ENCODE results near the gene ABHD13.

ABHD13 gene

DNA sequence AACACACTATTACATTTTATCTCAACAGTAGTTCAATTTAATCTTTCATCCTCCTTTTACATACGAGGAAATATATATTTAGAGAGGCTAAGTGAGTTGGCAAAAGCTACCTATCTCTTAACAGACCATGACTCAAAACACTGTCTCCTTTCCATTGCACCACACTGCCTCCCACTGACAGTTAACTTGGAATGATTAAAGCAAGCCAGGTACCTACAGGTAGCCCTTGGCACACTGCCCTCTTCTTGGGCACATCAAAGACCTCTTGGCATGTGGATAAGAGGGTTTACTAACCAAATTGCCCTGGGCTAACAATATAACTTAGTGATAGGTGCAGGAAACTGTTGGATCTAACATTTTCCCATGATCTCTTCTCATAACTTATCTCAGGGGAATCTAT is 1.8 kb downstream of the ABHD13 start:
- Histone ChIP-seq H3K4me3 (ENCODE audit: control insufficient read depth in 1 of 7, extremely low read depth in 1 of 7, insufficient read depth in 4 of 7, low read depth in 2 of 7, low read length in 6 of 7) (peak overlapping the region in 1 of 7 experiments; percentile 12), H3K36me3 (ENCODE audit: control insufficient read depth in 4 of 4, insufficient read depth in 4 of 4, low read length in 3 of 4) (no peaks in the 10 kb centered on the region), H3K4me1 (ENCODE audit: control extremely low read depth in 1 of 4, control insufficient read depth in 4 of 4, insufficient read depth in 4 of 4, low read length in 3 of 4) (peaks cover 13 to 42% (median 31%) of the 10 kb centered on the region in 4 experiments), H3K9me3 (ENCODE audit: control extremely low read depth in 1 of 5, control insufficient read depth in 4 of 5, insufficient read depth in 2 of 5, low read depth in 1 of 5, low read length in 4 of 5) (no peaks in the 10 kb centered on the region), H3K27me3 (replicated peaks in 2 of 5; ENCODE audit: control insufficient read depth in 4 of 5, insufficient read depth in 5 of 5, low read length in 4 of 5) (no peaks in the 10 kb centered on the region), H3K27ac (ENCODE audit: insufficient read depth in 1 of 2, low read depth in 1 of 2, low read length in 2 of 2, poor library complexity in 1 of 2, severe bottlenecking in 2 of 2) (no peak overlapping the region)
- ChIA-PET CTCF (interaction anchor here (0.6 kb wide), 1 partner anchor 104 kb away, joined by 3 read pairs; no protein-coding TSS in a partner anchor), POLR2A (no interaction called here)
- WGBS (ENCODE audit: insufficient coverage) = no CpG with 5 or more reads among the region's 1 CpG
- no peak for DNase-seq

- Histone ChIP-seq H3K36me3 (ENCODE audit: control insufficient read depth in 4 of 4, insufficient read depth in 4 of 4, low read length in 3 of 4) (no peaks in the 10 kb centered on the region), H3K4me3 (ENCODE audit: control insufficient read depth in 1 of 7, extremely low read depth in 1 of 7, insufficient read depth in 4 of 7, low read depth in 2 of 7, low read length in 6 of 7) (no peak overlapping the region), H3K9me3 (ENCODE audit: control extremely low read depth in 1 of 5, control insufficient read depth in 4 of 5, insufficient read depth in 2 of 5, low read depth in 1 of 5, low read length in 4 of 5) (no peaks in the 10 kb centered on the region), H3K4me1 (ENCODE audit: control extremely low read depth in 1 of 4, control insufficient read depth in 4 of 4, insufficient read depth in 4 of 4, low read length in 3 of 4) (peaks cover 17 to 39% (median 28%) of the 10 kb centered on the region in 4 experiments), H3K27me3 (replicated peaks in 2 of 5; ENCODE audit: control insufficient read depth in 4 of 5, insufficient read depth in 5 of 5, low read length in 4 of 5) (no peaks in the 10 kb centered on the region), H3K27ac (ENCODE audit: insufficient read depth in 1 of 2, low read depth in 1 of 2, low read length in 2 of 2, poor library complexity in 1 of 2, severe bottlenecking in 2 of 2) (no peak overlapping the region)
- 94% methylated on average over 3 of the region's 7 CpGs for WGBS (ENCODE audit: insufficient coverage)
- DNase-seq = no peak
- ChIA-PET POLR2A (no interaction called here), CTCF (interaction anchor here (0.6 to 1.8 kb wide), 3 partner anchors 11 to 47 kb away, joined by 4 to 6 read pairs (median 4); no protein-coding TSS in a partner anchor)
Observed at GRCh38 chr13:108223687-108224503, 5.7 kb downstream of the ABHD13 start.

DNA sequence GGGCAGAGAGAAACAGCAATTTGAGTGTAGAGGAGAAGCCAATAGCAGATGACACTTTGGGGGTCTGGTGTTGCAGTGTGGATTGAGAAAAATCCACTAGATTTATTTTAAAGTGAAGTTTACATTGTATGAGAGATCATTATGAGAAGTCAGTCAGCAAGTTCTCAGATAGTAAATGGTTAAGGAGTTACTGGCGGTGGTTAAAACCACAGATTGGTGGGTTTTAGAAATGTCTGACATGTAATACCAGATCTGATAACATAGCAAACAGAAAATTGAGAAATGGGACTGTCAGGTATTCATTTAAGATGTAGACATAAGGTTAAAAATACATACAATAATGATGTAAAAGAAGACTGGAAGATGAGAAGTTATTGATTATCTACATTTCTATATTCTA is 7.2 kb downstream of the ABHD13 start:
- ChIA-PET CTCF (interaction anchor here (0.8 to 1.2 kb wide), 2 partner anchors 45 to 282 kb away, joined by 3 to 6 read pairs; no protein-coding TSS in a partner anchor), POLR2A (no interaction called here)
- Histone ChIP-seq H3K27ac (ENCODE audit: insufficient read depth in 1 of 2, low read depth in 1 of 2, low read length in 2 of 2, poor library complexity in 1 of 2, severe bottlenecking in 2 of 2) (no peak overlapping the region), H3K36me3 (ENCODE audit: control insufficient read depth in 4 of 4, insufficient read depth in 4 of 4, low read length in 3 of 4) (peaks cover 0 to 7% (median 2%) of the 10 kb centered on the region in 4 experiments), H3K27me3 (replicated peaks in 2 of 5; ENCODE audit: control insufficient read depth in 4 of 5, insufficient read depth in 5 of 5, low read length in 4 of 5) (no peaks in the 10 kb centered on the region), H3K9me3 (ENCODE audit: control extremely low read depth in 1 of 5, control insufficient read depth in 4 of 5, insufficient read depth in 2 of 5, low read depth in 1 of 5, low read length in 4 of 5) (no peaks in the 10 kb centered on the region), H3K4me3 (ENCODE audit: control insufficient read depth in 1 of 7, extremely low read depth in 1 of 7, insufficient read depth in 4 of 7, low read depth in 2 of 7, low read length in 6 of 7) (peak overlapping the region in 1 of 7 experiments; percentile 7), H3K4me1 (ENCODE audit: control extremely low read depth in 1 of 4, control insufficient read depth in 4 of 4, insufficient read depth in 4 of 4, low read length in 3 of 4) (peaks cover 13 to 26% (median 17%) of the 10 kb centered on the region in 4 experiments)
- DNase-seq = peak in 2 of 3 donors; percentile 78 to 80
- WGBS (ENCODE audit: insufficient coverage) = no CpG with 5 or more reads among the region's 1 CpG

DNA sequence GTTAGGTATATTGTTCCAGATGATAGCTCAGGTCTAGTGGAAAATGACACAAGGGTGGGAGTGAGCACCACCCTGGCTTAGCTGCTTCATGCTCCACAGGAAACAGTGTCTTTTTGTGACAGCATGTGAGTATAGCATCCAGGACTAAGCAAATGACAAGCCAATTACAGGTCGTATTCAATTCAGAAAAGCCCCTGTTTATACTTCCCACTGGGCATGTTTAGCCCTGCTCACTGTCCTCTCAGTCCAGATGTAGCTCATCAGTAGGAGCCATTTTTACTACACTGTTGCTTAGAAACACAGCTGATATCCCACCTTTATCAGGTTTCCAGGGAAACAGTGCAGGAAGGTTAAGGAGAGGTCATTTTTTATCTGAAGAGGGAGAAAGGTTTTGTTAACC is 8.0 kb downstream of the ABHD13 start:
- POLR2A ChIA-PET = interaction anchor here (0.9 kb wide), 1 partner anchor 44 kb away, joined by 3 read pairs; the partner anchor contains the start of gene TNFSF13B
- H3K4me1 ChIP-seq (ENCODE audit: control extremely low read depth in 1 of 4, control insufficient read depth in 4 of 4, insufficient read depth in 4 of 4, low read length in 3 of 4) = peaks cover 13 to 24% (median 17%) of the 10 kb centered on the region in 4 experiments
- H3K4me3 ChIP-seq (ENCODE audit: control insufficient read depth in 1 of 7, extremely low read depth in 1 of 7, insufficient read depth in 4 of 7, low read depth in 2 of 7, low read length in 6 of 7) = no peak overlapping the region
- no peaks in the 10 kb centered on the region for H3K9me3 ChIP-seq (ENCODE audit: control extremely low read depth in 1 of 5, control insufficient read depth in 4 of 5, insufficient read depth in 2 of 5, low read depth in 1 of 5, low read length in 4 of 5)
- CTCF ChIA-PET = interaction anchor here (0.8 to 1.2 kb wide), 2 partner anchors 44 to 281 kb away, joined by 3 to 6 read pairs; no protein-coding TSS in a partner anchor
- 55% methylated on average over 1 of the region's 1 CpG for WGBS (ENCODE audit: insufficient coverage)
- no peaks in the 10 kb centered on the region for H3K27me3 ChIP-seq (replicated peaks in 2 of 5; ENCODE audit: control insufficient read depth in 4 of 5, insufficient read depth in 5 of 5, low read length in 4 of 5)
- DNase-seq = no peak
- no peak overlapping the region for H3K27ac ChIP-seq (ENCODE audit: insufficient read depth in 1 of 2, low read depth in 1 of 2, low read length in 2 of 2, poor library complexity in 1 of 2, severe bottlenecking in 2 of 2)
- H3K36me3 ChIP-seq (ENCODE audit: control insufficient read depth in 4 of 4, insufficient read depth in 4 of 4, low read length in 3 of 4) = peaks cover 0 to 7% (median 2%) of the 10 kb centered on the region in 4 experiments

- Histone ChIP-seq H3K9me3 (ENCODE audit: control extremely low read depth in 1 of 5, control insufficient read depth in 4 of 5, insufficient read depth in 2 of 5, low read depth in 1 of 5, low read length in 4 of 5) (no peaks in the 10 kb centered on the region), H3K4me1 (ENCODE audit: control extremely low read depth in 1 of 4, control insufficient read depth in 4 of 4, insufficient read depth in 4 of 4, low read length in 3 of 4) (peaks cover 13 to 23% (median 17%) of the 10 kb centered on the region in 4 experiments), H3K27me3 (replicated peaks in 2 of 5; ENCODE audit: control insufficient read depth in 4 of 5, insufficient read depth in 5 of 5, low read length in 4 of 5) (no peaks in the 10 kb centered on the region), H3K36me3 (ENCODE audit: control insufficient read depth in 4 of 4, insufficient read depth in 4 of 4, low read length in 3 of 4) (peaks cover 0 to 7% (median 2%) of the 10 kb centered on the region in 4 experiments), H3K27ac (ENCODE audit: insufficient read depth in 1 of 2, low read depth in 1 of 2, low read length in 2 of 2, poor library complexity in 1 of 2, severe bottlenecking in 2 of 2) (no peak overlapping the region), H3K4me3 (ENCODE audit: control insufficient read depth in 1 of 7, extremely low read depth in 1 of 7, insufficient read depth in 4 of 7, low read depth in 2 of 7, low read length in 6 of 7) (no peak overlapping the region)
- no CpG with 5 or more reads among the region's 1 CpG for WGBS (ENCODE audit: insufficient coverage)
- ChIA-PET CTCF (interaction anchor here (0.7 to 1.0 kb wide), 3 partner anchors 42 to 92 kb away, joined by 3 to 4 read pairs (median 3); no protein-coding TSS in a partner anchor), POLR2A (no interaction called here)
- DNase-seq = peak; percentile 59 to 82 (median 72)
Observed at GRCh38 chr13:108227651-108228272, 9.6 kb downstream of the ABHD13 start.

GRCh38 chr13:108230377-108230776 is 12.2 kb downstream of the ABHD13 start:
- POLR2A ChIA-PET = no interaction called here
- H3K4me1 ChIP-seq (ENCODE audit: control extremely low read depth in 1 of 4, control insufficient read depth in 4 of 4, insufficient read depth in 4 of 4, low read length in 3 of 4) = peaks cover 11 to 17% (median 12%) of the 10 kb centered on the region in 4 experiments
- CTCF ChIA-PET = interaction anchor here (1.0 to 1.7 kb wide), 2 partner anchors 12 to 42 kb away, joined by 3 to 6 read pairs; partner anchors contain the start of gene ABHD13
- H3K4me3 ChIP-seq (ENCODE audit: control insufficient read depth in 1 of 7, extremely low read depth in 1 of 7, insufficient read depth in 4 of 7, low read depth in 2 of 7, low read length in 6 of 7) = no peak overlapping the region
- H3K9me3 ChIP-seq (ENCODE audit: control extremely low read depth in 1 of 5, control insufficient read depth in 4 of 5, insufficient read depth in 2 of 5, low read depth in 1 of 5, low read length in 4 of 5) = no peaks in the 10 kb centered on the region
- H3K36me3 ChIP-seq (ENCODE audit: control insufficient read depth in 4 of 4, insufficient read depth in 4 of 4, low read length in 3 of 4) = peaks cover 0 to 7% (median 4%) of the 10 kb centered on the region in 4 experiments
- no peak overlapping the region for H3K27ac ChIP-seq (ENCODE audit: insufficient read depth in 1 of 2, low read depth in 1 of 2, low read length in 2 of 2, poor library complexity in 1 of 2, severe bottlenecking in 2 of 2)
- DNase-seq = no peak
- H3K27me3 ChIP-seq (replicated peaks in 2 of 5; ENCODE audit: control insufficient read depth in 4 of 5, insufficient read depth in 5 of 5, low read length in 4 of 5) = no peaks in the 10 kb centered on the region
